ENCODE measurements around the gene CCDC183.
A peak's percentile ranks its signal among the peaks of the same experiment; 100 is the strongest.
"Not testable (repeated sequence)": the region's sequence is repeated elsewhere in the genome, so short reads cannot be mapped to it uniquely, and the experiment has no call there.

Gene CCDC183

GRCh38 chr9:136840877-136841645 is 44.9 kb downstream of the CCDC183 start:
- DNase-seq = peak; percentile 68

GRCh38 chr9:136841646-136842379 is 45.7 kb downstream of the CCDC183 start:
- DNase-seq = not testable (repeated sequence)

- DNase-seq = peak; percentile 49
Observed at GRCh38 chr9:136842380-136842948, 46.3 kb downstream of the CCDC183 start, which contains the start of gene AJM1. Gene AJM1, plus strand, starts transcription at chr9:136842478. Its CDS starts 1,937 bp downstream, at chr9:136844415.

DNA sequence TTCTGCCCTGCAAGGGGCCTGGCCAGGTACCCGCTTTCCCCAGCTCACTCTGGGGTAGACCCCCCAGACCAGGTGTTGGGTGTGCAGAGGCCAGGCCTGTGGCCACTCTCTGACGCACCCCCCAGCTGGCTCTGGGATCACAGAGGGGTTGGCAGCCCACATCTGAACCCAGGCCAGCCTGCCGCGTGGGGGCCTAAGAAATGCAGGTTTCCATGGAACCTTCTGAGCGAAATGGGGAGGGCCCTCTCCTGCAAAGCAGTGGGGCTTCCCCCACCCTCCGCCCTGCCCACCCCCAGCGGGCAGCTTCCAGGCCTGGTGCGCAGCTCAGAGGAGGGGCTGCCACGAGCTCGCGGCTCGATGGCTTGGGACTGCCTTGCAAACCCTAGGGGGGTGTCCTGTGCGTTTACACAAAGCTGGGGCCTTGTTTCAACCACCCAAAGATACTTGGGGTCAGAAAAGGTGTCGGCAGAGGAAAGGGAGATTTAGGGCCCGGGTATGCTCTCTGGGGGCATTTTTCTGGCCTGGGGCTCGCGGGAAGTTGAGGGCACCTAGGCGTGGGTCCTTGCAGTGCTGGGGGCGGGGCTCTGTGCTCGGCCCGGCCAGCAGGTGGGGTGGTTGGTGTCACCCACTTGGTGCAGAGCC is 47.1 kb downstream of the CCDC183 start:
- not testable (repeated sequence) for DNase-seq

DNA sequence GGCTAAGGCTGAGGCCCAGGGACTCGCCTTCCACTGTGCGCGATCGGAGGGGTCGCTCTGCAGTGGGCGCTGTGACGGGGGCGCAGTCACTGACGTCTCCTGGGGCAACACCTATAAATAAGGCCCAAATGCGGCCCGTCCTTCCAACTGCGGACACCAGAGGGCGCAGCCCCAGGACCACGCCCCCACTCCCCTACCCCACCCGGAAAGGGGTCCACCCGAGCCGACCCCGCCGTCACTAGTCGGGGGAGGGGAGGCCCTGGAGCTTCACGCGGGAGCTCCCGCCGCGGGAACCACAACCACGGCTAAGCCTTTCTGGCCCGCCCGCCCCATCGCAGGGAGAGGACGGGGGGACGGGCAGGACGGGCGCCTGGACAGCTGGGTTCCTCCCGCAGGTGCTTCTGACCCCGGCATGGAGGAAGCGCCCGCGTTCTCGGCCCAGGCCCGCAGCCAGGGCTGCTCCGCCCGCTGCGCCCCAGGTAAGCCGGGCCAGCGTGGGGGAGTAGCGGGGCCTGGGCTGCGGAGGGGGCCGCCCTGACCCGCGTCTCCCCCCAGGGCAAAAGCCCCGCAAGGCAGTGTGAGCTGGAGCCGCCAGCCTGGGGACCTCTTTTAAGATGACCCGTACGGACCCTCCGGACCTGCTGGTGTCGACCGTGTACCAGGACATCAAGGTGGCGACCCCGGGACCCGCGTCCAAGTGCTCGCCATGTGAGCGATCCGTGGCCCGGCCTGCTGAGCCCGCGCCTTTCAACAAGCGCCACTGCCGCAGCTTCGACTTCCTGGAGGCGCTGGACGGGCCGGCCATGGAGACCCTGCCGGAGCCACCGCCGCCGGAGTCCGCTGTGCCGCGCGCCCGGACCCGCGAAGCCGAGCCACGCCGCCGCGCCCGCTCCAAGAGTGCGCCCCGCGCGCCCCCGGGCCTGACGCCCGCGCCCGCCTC is 47.9 kb downstream of the CCDC183 start:
- not testable (repeated sequence) for DNase-seq

- DNase-seq = no peak
Observed at GRCh38 chr9:136844761-136845464, 48.8 kb downstream of the CCDC183 start.

DNA sequence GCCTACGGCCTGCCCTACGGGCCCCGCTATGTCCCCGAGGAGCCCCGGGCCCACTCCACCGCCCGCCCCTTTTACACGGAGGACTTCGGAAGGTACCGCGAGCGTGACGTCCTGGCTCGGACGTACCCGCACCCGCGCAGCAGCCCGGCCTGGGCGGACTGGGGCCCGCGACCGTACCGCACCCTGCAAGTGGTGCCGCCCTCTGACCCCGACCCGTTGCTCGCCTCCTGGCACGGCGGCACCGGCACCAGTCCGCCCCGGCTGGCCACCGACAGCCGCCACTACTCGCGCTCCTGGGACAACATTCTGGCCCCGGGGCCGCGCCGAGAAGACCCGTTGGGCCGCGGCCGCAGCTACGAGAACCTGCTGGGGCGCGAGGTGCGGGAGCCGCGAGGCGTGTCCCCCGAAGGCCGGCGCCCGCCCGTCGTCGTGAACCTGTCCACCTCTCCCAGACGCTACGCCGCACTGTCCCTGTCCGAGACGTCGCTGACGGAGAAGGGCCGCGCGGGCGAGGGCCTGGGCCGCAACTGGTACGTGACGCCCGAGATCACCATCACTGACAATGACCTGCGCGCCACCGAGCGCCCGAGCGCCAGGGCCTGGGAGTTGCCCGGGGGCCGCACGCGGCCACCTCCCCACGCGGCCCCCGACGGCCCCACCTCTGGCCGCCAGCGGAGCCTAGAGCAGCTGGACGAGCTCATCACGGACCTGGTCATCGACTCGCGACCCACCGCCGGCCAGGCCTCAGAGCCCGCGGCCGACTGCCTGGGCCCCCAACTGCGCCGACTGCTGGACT is 49.5 kb downstream of the CCDC183 start:
- DNase-seq = no peak

GRCh38 chr9:136846376-136847087 is 50.4 kb downstream of the CCDC183 start:
- DNase-seq = no peak

DNA sequence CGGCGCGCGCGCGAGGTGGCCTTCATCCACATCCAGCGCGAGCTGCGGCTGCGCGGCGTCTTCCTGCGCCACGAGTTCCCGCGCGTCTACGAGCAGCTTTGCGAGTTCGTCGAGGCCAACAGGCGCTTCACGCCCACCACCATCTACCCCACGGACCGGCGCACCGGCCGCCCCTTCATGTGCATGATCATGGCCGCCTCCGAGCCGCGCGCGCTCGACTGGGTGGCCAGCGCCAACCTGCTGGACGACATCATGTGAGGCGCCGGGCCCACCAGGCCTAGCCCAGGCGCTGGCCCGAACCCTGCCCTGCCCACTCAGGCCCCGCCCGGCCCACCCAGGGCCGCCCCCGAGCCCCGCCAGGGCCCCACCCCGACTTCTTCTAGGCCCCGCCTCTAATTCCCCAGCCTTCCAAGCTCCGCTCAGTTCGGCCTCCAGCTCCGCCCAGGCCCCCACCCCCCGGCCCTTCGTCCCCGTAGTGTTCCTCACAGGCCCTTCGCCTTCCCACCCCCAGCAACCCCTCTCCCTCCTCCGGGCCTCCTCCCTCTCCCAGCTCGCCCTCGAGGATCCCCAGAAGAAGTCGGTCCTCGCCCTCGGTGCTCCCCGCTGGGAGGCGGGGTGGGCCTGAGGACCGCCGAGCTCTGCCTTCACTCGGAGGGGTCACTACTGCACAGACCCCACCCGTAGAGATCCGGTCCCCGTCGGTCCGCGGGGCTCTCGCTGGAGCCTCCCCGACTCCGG is 51.1 kb downstream of the CCDC183 start:
- DNase-seq = peak; percentile 43

GRCh38 chr9:136847826-136848392 is 51.8 kb downstream of the CCDC183 start:
- DNase-seq = peak; percentile 62

DNA sequence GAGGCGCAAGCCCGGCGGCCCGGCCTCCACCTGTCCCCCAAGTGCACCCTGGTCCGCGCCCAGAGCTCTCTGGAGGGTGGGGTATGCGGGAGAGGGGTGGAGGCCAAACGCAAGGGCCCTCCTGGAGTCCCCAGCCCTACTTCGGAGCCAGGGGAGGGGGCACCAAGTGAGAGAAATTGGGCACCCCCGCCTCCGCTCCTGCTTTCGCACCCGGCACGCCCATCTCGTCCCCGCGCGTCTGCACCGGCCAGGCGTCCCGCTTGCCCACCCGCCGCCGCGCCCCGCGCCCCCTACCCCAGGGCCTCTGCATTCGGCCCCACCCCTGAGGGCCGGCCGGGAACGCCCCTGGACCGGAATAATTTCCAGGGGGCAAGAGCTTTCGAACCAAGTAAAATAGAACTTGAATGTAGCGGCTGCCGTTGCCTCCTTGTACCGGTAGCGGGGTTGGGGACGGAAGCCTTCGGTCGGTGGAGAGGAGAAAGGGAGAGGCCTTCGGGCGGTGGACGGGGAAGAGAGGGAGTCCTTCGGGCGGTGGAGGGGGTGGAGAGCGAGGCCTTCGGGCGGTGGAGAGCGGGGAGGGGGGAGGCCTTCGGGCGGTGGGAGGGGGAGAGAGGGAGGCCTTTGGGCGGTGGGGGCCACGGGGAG is 52.4 kb downstream of the CCDC183 start:
- DNase-seq = peak; percentile 51

DNA sequence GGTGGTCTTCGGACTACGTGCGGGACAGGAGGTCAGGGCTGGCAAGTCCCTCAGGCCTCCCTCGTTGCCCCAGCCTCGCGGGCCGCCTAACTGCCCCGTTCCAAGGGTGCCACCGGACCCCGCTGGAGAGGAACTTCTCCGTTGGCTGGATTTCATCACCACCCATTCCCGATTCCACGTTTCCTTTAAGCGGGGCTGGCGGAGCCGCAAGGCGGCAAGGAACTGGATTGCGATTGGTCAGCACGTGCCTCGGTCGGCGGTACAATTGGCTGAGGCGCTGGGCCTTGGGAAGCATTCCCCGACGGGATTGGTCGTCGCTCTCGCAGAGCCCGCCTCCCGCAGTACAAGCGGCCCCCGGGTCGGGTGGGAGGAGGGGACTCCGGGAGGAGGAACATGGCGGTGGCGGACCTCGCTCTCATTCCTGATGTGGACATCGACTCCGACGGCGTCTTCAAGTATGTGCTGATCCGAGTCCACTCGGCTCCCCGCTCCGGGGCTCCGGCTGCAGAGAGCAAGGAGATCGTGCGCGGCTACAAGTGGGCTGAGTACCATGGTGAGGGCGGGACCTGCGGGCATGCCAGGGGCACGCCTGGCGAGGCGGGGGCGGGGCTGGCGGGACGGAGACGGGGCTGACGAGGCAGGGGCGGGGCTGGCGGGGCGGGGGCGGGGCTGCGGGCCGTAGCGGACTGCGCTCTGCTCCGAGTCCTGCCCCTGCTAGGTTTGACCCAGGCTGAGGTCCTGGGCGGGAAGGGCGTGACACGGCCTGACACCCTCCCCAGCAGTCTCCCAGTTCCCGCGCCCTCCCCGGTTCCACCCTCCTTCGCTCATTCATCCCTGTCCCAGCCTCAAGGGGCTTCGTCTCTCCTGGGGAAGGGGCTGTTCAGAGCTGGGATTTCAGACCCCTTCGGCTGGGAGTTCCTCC is 53.2 kb downstream of the CCDC183 start, which contains the start of gene PHPT1:
Gene PHPT1, plus strand, starts transcription at position 372 of the 922 bp plus-strand sequence. Its CDS starts 22 bp downstream, at position 394.
- DNase-seq = peak; percentile 97

DNA sequence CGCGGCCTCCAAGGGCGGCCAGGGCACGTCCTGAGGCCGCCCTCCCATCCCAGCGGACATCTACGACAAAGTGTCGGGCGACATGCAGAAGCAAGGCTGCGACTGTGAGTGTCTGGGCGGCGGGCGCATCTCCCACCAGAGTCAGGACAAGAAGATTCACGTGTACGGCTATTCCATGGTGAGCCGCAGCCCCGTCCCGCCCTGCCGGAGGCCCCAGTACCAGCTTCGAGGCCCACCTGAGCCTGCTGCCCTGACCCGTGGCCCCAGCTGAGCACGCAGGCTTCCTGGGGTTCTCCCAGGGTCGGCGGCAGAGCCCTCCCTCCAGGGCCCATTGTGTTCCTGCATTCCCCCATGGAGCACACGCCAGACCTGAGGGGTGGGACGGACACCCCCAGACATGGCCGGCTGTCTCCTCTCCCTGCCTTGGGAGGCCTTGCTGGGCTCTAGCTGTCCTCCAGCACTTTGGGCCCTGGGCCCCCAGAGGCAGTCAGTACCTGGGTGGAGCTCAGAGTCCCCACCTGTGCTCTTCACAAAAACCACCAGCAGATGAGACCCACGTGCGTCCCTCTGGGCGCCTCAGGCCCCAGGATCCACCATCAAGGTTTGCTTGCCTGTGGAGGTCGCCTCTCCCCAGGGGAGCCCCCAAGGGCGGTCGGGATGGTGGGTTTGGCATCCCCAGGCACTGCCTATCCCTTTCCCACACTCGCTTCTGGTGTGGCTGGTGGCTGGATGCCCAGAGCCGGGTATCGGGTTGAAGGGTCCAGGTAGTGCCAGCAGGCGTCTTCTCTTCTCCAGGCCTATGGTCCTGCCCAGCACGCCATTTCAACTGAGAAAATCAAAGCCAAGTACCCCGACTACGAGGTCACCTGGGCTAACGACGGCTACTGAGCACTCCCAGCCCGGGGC is 54.1 kb downstream of the CCDC183 start:
- DNase-seq = no peak

DNA sequence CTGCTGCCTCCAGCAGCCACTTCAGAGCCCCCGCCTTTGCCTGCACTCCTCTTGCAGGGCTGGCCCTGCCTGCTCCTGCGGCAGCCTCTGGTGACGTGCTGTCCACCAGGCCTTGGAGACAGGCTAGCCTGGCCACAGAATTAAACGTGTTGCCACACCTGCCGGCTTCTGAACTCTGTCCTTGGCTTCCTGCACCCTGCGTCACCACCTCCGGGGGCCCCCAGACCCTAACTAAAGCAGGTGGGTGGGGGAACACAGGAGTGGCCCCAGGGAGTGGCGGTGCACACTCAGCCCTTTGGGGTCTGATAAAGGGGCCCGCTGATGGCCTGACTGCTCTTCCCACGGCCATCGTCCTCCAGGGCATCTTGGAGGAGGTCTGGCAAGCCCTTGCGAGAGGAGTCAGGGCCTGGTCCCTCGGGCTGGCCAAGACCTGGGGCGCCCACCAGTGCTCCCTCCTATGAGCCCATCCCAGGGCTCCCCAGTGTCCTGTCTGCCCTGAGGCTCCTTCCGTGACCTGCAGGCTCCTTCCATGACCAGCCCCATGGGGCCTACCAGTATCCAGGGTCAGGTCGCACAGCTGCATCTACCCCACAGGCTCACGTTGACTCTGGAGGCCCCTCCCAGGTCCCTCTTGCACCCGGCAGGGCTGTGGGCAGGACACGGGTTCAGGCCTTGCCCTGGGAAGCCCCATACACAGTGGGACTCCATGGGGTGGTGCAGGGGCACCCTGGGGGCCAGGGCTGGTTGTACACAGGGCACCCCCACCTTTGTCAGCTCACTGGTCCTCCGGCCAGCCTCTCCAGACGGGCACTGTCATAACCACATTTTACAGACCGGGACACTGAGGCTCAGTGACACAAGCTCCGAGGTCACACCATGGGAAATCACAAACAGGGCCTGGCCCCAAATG is 55.0 kb downstream of the CCDC183 start:
- DNase-seq = no peak
